ENCODE results near the gene KRT6B.
"Not testable (repeated sequence)": the region's sequence is repeated elsewhere in the genome, so short reads cannot be mapped to it uniquely, and the experiment has no call there.

Gene KRT6B

DNA sequence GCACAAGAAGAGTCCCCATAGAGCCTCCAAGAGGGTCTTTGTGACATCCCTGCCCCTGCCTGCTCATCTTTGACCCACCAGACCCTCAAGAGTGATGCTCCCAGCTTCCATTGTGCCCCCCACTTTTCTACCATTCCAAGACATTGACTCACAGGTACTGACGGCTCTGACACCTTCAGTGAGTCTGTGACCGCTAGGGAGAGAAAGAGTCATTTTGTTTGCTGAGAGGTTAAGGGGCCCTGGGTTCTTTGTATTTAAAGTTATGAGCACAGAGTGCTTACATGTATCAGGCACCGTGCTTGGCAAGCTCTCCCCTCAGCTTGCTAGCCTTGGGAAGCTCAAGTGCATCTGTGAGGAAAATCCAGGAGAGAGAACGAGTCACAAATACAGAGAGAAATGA is 38.7 kb downstream of the KRT6B start:
- DNase-seq (ENCODE audit: low read depth in 2 of 2), result no peak

DNA sequence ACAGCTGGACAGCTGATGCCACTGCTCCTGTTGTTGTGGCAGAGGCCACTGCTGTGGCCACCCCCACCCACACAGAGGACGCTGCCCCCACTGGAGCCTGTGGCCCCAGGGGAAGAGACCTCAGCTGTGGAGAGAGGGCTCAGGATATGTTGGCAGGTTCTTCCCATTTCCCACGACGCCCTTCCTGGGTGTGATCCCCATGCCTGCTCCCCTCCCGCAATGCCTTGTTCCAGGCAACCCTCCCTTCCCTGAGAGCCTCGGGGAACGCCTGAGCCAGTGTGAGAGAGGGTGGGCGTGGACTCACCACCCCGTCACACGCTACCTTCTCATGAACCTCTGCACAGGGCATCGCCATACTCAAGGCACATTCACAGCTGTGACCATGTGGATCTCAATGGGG is 40.1 kb downstream of the KRT6B start:
- DNase-seq (ENCODE audit: low read depth in 2 of 2), result no peak

DNA sequence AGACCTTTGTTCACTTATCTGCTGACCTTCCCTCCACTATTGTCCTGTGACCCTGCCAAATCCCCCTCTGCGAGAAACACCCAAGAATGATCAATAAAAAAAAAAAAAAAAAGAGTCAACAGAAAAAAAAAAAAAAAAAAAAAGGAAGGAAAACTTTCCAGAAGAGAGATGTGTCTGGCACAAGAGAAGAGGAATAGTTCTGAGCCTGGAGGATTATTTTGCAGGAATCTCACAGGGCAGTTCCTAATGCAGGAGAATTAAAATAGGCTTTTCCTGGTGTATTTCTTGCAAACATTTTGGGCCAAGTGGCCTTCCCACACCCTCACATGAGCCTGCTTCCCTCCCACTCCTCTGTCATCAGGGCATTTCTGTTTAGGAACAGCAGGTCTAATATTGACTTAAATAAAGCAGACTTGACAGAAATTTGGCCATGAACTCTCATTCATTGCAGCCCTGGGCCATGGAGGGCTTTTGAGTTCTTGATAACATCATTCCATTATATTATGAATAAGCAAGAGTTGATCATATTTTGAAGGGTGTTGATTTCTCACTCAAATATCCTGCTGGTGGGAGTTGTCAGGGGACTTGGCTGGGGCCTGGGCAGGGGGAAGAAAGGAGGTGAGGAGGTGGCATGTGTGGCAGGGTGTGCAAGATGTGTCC is 41.2 kb downstream of the KRT6B start:
- not testable (repeated sequence) for DNase-seq (ENCODE audit: low read depth in 2 of 2)

DNA sequence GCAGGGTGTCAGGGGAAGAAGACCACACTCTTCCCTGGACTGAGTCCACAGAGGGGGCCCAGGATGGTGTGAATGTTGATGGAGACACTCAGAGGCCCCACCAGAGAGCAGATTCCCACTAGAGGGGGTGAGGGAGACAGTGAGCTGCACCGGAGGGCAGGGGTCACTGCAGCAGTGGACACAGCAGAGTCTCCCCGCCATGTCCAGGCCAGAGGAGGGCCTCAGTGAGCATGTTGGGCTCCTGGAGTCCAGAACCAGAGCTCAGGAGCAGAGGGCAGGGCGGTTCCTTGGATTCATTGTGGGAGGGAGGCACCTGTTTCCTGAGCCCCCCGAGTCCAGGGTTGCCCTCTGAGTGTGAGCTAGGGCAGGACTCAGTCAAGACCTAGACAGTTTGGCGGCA is 44.0 kb downstream of the KRT6B start:
- no peak for DNase-seq (ENCODE audit: low read depth in 2 of 2)

DNA sequence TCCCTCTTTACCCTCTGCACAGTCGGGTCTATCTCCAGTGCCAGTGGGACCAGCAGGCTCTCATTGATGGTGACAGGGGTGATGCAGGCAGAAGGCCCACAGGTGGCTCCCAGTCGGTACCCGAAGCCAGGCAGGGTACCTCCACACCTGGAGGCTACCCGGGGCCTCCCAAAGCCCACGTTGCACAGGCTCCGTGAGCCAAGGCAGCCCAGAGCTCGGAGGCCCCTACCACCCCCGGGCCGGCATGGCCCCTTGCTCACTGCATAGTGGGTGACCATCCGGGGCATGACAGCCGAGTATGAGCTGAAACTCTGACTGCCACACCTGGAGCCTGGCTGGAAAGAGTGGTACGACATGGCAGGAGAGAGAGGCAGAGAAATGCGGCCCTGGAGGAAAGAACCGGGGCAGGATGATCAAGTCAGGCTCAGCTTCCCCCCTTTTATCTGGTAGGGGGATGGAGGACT is 46.0 kb downstream of the KRT6B start, which contains the start of gene KRT82:
KRT82 (minus strand) TSS at position 414 of the 464 bp plus-strand sequence; CDS start at position 356, 58 bp downstream.
- no peak for DNase-seq (ENCODE audit: low read depth in 2 of 2)

DNA sequence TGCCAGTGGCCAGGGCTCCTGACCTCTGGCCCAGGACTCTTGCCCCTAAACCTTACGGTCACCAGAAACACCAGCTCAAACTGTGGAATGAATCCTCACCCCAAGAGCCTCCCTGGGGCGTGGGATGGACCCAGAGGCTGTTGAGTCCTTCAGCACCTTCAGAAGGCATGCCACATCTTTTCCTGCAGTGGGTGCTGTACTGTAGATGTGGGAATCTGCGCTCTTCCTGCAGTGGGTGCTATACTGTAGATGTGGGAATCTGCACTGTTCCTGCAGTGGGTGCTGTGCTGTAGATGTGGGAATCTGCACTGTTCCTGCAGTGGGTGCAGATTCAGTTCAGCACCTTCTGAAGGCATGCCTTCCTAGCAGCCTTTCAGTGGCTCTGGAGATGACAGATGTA is 47.0 kb downstream of the KRT6B start:
- no peak for DNase-seq (ENCODE audit: low read depth in 2 of 2)

DNA sequence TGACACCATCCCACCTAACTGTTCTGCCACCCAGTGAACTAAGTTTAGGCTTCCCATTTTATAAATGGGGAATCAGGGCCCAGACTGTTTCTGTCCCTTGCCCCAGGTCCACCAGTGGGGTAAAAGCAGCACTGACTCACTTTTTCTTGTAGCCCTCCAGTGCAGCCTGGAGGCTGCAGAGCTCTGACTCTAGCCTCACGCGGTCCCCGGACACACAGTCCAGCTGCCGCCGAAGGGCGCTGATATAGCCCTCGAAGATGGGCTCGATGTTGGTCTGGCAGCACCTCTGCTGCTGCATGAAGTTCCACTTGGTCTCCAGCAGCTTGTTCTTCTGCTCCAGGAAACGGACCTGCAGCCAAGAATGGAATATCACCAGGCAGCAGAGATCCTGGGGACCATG is 48.4 kb downstream of the KRT6B start:
- no peak for DNase-seq (ENCODE audit: low read depth in 2 of 2)

DNA sequence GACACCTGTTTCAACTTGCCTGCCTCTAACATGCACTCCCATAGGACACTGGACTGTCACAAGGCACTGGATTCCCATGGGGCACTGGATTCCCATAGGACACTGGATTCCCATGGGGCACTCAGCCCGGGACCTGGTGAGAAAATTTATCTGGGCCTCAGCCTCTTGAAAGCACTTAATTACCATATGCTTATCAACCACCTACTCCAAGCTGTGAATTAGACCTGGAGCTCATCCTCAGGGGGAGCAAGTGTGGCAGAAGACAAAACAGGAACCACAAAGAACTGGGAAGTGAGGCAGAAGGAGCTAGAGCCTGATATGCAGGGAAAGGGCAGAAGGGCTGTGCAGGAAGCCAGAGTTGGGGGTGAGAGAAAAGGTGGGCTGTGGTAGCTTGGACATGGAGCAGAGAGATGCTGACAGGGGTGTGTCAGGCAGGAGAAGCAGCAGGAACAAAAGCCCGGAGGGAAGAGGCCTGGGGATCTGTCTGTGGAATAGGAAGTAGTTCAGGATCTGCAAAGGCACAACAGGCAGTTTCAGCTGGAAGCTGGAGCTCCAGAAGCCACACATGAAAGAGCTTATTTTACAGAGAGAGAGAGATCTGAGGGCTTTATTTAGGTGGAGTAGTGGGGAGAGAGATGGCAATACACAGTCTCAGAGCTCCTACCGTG is 48.9 kb downstream of the KRT6B start:
- DNase-seq (ENCODE audit: low read depth in 2 of 2), result no peak

DNA sequence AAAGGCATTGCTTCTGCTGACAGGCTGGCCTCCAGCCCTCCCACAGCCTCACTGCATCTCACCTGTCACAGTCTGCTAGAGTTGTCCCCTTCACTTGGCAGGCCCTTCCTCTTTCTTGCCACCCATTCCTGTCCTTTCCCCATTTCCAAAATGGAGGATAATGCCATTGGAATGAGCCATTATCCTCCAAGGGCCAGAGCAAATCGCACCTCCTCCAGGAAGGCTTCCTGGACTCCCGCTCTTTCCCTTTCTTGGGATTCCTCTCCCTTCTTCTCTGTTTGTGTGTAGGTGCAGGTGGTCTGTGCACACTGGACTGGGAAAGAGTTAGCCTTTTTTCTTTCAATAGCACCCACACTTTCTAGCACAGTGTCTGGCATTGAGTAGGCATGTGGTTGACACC is 49.6 kb downstream of the KRT6B start:
- no peak for DNase-seq (ENCODE audit: low read depth in 2 of 2)

DNA sequence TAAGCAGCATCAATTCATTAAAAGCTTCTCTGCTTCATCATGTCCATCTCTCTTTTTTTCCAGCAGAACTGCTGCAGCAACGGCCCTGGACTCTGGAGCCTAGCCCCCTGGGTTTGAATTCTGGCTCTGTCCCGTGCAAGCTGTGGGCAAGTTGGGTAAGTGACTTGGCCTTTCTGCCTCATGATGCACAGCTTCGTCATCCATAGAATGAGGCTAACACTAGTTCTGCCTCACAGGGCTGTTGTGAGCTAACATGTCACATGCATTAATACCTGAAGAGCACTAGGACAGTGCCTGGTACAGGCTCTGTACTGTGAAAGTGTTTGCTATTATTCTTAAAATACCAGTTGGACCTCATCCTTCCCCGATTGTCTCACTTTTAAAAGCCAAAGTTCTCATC is 50.0 kb downstream of the KRT6B start:
- no peak for DNase-seq (ENCODE audit: low read depth in 2 of 2)

DNA sequence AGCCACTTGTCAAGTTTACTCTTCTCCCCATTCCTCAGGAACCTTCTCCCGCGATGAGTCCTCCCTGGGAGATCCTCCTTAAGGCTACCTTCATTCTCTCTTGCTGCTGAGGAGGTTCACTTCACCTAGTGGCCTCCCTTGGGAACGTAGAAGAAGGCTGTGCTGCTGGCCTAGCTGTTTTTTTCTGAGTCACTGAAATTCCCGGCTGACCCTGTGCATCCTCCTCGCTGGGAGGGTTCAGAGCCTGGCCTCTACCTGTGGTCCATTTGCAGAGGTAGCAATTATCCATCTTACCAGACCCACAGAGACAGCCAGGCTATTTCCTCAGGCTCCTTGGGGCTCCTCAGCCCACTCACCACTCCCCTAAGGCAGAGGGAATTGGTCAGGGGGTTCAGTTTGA is 50.4 kb downstream of the KRT6B start:
- no peak for DNase-seq (ENCODE audit: low read depth in 2 of 2)

DNA sequence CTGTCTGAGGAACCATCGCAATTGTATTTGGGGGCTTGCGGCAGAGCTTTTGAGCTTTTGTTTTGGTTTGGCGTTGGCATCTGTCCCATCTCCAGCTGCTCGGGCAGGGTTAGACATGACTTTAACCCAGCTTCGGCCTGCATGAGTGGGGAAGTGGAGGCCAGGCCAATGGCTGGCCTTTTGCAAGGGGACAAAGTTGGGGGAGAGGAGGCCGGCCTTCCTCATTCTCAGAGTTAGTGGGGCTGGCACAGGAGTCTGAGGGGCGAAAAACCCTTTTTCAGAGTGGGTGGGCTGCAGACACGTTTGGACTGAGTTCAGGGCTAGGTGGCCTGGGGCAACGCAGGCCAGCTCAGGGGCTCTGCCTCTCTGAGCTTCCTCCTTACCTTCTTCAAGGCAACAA is 51.0 kb downstream of the KRT6B start:
- DNase-seq (ENCODE audit: low read depth in 2 of 2), result no peak

DNA sequence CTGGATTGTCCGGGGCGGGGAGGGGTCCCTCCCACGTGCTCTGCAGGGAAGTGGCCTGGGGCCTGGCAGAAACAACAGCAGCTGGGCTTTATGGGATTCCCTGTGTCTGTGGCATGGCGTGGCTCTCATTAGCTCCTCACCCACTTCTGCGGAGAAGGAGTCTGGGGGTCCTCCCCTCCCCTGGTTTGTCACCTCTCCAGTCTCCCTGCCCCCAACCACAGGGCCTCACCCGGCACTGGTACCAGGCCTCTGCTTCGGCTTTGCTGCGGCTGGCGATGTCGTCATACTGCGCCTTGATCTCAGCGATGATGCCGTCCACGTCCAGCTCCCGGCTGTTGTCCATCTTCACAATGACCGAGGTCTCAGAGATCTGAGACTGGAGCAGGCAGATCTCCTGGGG is 52.2 kb downstream of the KRT6B start:
- no peak for DNase-seq (ENCODE audit: low read depth in 2 of 2)

DNA sequence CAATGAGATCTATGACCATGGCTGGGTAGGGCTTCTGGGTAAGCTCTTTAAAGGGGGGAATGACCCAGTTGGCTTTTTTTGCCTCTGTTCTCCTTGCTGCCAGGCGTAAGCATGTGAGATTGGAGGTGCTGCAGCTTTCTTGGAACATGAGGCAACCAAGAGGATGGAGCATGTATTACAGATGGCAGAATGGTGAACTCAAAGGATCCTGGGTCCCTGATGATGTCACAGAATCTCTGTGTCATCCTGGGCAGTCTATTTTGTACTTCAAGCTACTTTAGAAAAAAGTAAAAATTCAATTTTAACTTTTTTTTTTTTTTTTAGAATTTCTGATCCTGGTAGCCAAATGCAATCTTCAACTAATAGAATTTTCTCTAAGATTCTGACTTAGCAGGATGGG is 53.8 kb downstream of the KRT6B start:
- no peak for DNase-seq (ENCODE audit: low read depth in 2 of 2)

DNA sequence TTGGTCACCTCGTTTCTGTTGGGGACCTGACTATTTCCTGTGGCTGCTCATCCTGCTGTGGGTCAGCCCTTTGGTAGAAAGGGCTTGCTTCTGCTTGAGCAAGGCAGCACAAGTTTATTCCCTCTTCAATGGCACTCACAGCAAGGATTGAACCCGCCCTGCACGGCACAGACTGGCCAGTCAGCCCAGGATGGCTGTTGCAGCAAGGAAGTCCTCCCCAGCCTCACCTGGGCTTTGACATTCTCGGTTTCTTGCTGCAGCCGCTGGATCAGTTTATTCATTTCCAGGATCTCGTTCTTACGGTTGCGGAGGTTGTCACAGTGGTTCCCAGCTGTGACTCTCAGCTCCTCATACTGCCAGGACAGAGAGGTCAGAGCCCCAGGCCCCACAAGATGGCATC is 55.3 kb downstream of the KRT6B start:
- no peak for DNase-seq (ENCODE audit: low read depth in 2 of 2)
